VCaP (cell line): Measurements from ENCODE around the gene DAPK1.

Experiments
- H3K27ac ChIP-seq: fragments of 450-650 bp; 2 replicates; pipeline ENCODE4 v1.5.1; 2017
- CTCF ChIP-seq: fragments of 450-650 bp; conservative IDR thresholded peaks from 2 replicates; pipeline ENCODE4 v1.5.1; 2017; ENCODE audit warnings: mild to moderate bottlenecking, moderate library complexity

DAPK1 gene

GRCh38 chr9:87529671-87530070 lies 32.0 kb downstream of the DAPK1 start:
- H3K27ac ChIP-seq, result peak overlapping the region; percentile 34; the same call in 1 of the 2 replicates

GRCh38 chr9:87530716-87531115 lies 33.0 kb downstream of the DAPK1 start:
- H3K27ac ChIP-seq, result no peak overlapping the region
- no peak for TF ChIP-seq CTCF

More at GRCh38 chr9:87529671-87530070, 32.0 kb downstream of the DAPK1 start:
- TF ChIP-seq CTCF, result no peak

GRCh38 chr9:87531370-87532295 lies 34.0 kb downstream of the DAPK1 start:
- TF ChIP-seq CTCF, result no peak
- no peak overlapping the region for H3K27ac ChIP-seq

- H3K27ac ChIP-seq, result no peak overlapping the region
- no peak for TF ChIP-seq CTCF
Observed at GRCh38 chr9:87533271-87533670, 35.6 kb downstream of the DAPK1 start.

GRCh38 chr9:87534036-87534435 lies 36.4 kb downstream of the DAPK1 start:
- no peak overlapping the region for H3K27ac ChIP-seq

GRCh38 chr9:87534957-87535356 lies 37.3 kb downstream of the DAPK1 start:
- H3K27ac ChIP-seq, result no peak overlapping the region
- no peak for TF ChIP-seq CTCF

More at GRCh38 chr9:87534036-87534435, 36.4 kb downstream of the DAPK1 start:
- no peak for TF ChIP-seq CTCF

- TF ChIP-seq CTCF, result no peak
- H3K27ac ChIP-seq, result no peak overlapping the region
Observed at GRCh38 chr9:87535817-87536539, 38.3 kb downstream of the DAPK1 start.
